ENCODE results near the gene MYOZ1.

MYOZ1 gene

DNA sequence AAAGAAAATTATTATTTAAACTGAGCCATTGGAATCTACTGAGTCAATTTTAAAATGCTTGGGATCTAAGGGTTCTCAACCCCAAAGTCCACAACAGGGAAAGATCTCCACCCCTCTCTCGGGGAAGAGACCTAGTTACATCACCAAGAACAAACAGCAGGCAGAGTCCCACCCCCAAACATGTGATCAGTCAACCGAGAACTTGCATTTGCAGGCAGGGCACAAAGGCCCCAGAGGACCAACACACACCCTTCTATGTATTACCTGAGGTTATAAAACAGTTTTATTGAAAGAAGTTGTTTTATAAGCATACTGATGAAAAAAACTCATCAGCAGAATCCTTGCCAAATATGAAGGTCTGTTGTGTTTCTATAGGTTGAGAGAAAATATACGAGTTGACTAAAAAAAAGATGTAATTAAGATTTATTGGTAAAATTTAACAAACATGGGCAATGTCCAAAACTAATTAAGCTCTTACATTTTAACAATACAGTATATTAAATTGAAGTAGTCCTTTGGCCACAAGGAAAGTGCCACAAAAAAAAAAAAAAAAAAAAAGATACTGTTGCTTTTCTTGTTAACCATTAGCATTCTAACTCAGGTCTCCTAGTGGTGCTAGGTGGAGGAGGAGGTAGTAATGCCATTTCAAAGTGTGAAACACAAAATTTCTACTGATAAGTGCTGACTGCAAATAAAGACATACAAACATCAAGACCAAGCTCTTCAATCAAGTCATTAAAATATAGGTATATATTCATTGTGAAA lies 49.2 kb downstream of the MYOZ1 start:
- TF ChIP-seq ZNF274 (IDR thresholded peaks at IDR 0.05; ENCODE audit: low read depth, low read length): no peak
- H3K4me3 ChIP-seq (ENCODE audit: low read length): no peak overlapping the region

DNA sequence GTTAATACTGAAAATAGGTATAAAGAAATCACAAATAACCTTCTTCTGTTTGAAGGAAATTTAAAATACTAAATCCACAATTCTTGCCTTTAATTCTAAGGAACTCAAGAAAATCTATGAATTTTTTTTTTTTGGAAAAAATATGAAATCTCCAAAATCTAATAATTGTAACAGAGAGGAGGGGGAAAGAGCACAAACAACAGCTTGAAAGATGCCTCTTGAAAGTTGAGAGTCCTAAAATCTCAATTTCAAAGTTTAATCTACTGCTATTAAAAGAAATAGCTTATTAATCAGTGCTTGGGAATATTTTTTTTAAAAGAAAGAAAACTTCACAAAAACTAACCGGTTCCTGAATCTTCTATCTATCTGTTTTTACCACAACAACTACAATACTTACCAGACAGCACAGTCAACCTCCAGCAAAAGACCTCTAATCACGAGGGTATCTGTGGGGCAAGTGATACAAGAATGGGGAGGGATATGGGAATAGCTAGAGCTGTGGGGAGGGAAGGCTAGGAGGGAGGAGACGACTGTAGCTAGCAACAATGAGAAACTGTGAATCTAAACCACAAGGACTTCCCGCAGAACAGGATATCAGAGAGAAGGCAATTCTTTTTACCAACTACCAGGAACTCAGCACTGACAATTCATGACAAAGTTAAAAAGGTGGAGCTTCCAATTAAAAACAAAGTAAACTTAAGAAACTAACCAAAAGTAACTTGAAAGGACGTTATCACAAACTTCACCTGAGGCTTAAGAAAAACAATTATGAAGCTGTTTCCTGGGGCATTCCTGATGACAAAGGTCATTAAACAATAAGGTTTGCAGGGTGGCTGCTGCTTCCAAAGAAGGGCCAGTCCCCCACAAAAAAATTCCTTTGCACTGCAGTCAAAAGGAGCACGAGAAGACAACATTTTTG lies 50.1 kb downstream of the MYOZ1 start, which contains the start of gene USP54:
USP54 (minus strand) TSS at position 462 of the 919 bp plus-strand sequence. CDS start 15,684 bp downstream, outside the sequence.
- no peak for TF ChIP-seq ZNF274 (IDR thresholded peaks at IDR 0.05; ENCODE audit: low read depth, low read length)
- H3K4me3 ChIP-seq (ENCODE audit: low read length): no peak within 1 kb of the TSS; the same call in 1 of the 2 replicates

DNA sequence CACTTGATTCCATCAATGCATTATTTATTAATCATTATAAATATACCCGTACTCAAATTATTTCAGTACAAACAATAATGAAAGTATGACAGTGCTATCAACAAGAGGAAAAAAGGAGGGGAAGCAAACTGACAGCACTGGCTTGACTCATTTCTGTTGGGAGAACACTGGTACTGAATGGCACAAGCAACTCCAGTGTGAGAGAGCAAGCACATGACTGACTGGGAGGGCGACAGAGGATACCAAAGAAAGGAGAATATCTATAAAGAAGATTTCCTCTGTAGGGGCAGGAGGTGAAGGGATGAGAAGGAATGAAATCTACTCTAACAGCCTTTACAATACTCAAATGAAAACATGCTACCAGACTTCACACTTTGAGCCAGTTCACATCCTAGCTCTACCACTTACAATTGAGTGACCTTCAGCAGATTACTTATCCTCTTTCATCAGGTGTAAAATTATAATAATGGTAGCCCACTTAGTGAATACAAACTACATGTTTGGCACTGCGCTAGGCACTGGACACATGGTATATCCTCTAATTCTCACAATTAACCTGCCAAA lies 51.6 kb downstream of the MYOZ1 start:
- TF ChIP-seq ZNF274 (IDR thresholded peaks at IDR 0.05; ENCODE audit: low read depth, low read length): no peak
- no peak overlapping the region for H3K4me3 ChIP-seq (ENCODE audit: low read length)

DNA sequence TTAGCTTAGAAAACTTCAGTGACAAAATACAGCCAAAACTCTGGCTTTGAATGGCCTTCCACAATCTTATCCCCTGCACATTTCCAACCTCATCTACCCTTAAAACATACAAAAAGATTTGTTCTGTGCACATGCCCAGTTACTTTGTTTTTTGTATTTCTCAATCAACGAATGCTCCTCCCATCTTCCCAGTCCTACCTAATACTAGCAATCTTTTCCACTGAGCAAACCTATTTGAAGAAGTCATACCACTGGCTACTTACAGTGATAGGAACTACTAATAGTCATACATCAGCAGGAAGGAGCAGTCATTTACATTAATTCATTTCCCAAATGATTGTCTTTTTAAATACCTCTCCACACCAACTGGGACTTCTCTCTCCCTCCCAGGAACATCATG lies 52.6 kb downstream of the MYOZ1 start:
- no peak for TF ChIP-seq ZNF274 (IDR thresholded peaks at IDR 0.05; ENCODE audit: low read depth, low read length)
- no peak overlapping the region for H3K4me3 ChIP-seq (ENCODE audit: low read length)

DNA sequence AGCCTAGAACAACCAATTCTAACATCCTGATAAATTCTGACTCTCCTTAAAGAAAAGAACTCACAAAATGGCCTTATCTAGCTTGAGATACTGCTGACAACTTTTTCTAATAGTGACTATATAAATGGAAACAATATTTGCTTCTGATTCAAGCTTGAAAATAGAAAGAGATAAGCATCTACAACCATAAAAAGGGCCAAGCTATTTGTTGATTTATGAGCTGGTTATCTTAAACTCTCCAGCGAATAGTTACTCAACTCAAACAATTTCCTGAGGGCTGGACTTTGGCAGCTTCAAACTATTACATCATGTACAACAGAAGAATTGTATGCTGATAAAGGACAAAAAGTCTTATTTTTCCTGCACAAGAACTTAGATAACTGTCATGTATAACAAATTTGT lies 54.7 kb downstream of the MYOZ1 start:
- TF ChIP-seq ZNF274 (IDR thresholded peaks at IDR 0.05; ENCODE audit: low read depth, low read length): no peak
- H3K4me3 ChIP-seq (ENCODE audit: low read length): no peak overlapping the region

DNA sequence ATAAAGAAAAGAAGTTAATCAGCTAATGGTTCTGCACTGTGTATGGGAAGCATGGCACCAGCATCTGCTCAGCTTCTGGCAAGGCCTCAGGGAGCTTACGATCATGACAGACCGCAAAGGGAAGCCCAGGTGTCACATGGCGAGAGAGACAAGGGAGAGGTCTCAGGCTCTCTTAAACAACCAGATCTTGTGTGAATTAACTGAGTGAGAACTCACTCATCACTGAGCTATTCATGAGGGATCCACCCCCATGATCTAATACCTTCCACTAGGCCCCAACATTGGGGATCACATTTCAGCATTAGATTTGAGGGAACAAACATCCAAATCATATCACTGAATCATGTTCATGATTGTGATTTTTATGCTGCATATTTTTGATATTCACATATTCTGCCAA lies 55.9 kb downstream of the MYOZ1 start:
- no peak for TF ChIP-seq ZNF274 (IDR thresholded peaks at IDR 0.05; ENCODE audit: low read depth, low read length)
- H3K4me3 ChIP-seq (ENCODE audit: low read length): no peak overlapping the region

DNA sequence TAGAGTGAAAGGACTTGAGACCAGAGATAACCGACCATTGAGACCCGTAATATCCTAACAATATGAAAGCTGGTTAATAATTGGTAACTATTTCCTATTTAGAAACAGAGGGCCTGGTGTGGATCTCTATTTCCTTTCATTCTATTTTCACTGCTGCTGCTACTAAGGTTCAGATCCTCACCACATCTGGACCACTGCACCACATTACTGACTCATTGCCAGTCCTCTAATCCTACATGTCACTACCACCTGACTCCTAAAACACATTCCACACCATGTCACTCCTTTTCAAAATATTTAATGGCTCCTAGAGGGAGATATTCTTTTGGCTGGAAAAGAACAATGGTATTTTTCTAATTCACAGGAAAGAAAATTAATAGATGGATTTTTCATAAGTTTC lies 56.5 kb downstream of the MYOZ1 start:
- H3K4me3 ChIP-seq (ENCODE audit: low read length): no peak overlapping the region
- no peak for TF ChIP-seq ZNF274 (IDR thresholded peaks at IDR 0.05; ENCODE audit: low read depth, low read length)

DNA sequence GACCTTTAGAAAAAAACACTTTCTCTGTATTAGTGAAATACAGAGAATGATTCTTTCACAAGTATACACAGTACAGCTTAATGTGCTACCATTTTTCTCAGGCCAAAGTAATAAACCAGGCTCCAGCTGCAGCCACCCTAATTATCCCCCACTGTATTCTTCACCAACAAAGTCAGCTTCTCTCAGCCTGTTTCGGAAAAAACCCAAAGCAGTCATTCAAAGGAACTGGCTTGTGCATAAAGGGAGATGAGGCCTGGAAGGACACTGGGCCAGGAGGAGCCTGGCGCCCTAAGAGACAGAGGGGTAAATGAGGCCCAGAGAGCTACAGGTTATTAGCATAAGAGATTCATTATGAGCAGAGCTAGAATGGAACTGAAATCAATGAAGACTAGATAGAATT lies 59.4 kb downstream of the MYOZ1 start:
- no peak for TF ChIP-seq ZNF274 (IDR thresholded peaks at IDR 0.05; ENCODE audit: low read depth, low read length)

More for the DNA sequence above, 59.4 kb downstream of the MYOZ1 start:
- H3K4me3 ChIP-seq (ENCODE audit: low read length): no peak overlapping the region
